GM06990 (cell line): ENCODE data around the gene SNRNP70.
A peak's percentile ranks its signal among the peaks of the same experiment; 100 is the strongest.

Experiments used
- DNase-seq: peaks from one replicate; pipeline ENCODE4 v3.0.0-alpha.2; 2011; ENCODE audit not compliant: insufficient read length; ENCODE audit errors: extremely low read depth
- H3K27me3 ChIP-seq: replicated peaks from 2 replicates; pipeline ENCODE4 v1.6.0; 2011; ENCODE audit warnings: low read length; ENCODE audit not compliant: control insufficient read depth, insufficient read depth
- H3K36me3 ChIP-seq: 2 replicates; pipeline ENCODE4 v1.5.1; 2011; ENCODE audit warnings: low read length; ENCODE audit not compliant: control insufficient read depth, insufficient read depth
- H3K4me3 ChIP-seq: replicated peaks from 2 replicates; pipeline ENCODE4 v1.5.1; 2011; ENCODE audit warnings: low read depth, mild to moderate bottlenecking, control low read depth, low read length
- CTCF ChIP-seq: IDR thresholded peaks from 2 replicates; pipeline ENCODE4 v1.5.1; 2011; ENCODE audit warnings: low read length, control low read depth, mild to moderate bottlenecking, inconsistent platforms; ENCODE audit not compliant: insufficient read depth, poor library complexity, severe bottlenecking

The SNRNP70 gene

DNA sequence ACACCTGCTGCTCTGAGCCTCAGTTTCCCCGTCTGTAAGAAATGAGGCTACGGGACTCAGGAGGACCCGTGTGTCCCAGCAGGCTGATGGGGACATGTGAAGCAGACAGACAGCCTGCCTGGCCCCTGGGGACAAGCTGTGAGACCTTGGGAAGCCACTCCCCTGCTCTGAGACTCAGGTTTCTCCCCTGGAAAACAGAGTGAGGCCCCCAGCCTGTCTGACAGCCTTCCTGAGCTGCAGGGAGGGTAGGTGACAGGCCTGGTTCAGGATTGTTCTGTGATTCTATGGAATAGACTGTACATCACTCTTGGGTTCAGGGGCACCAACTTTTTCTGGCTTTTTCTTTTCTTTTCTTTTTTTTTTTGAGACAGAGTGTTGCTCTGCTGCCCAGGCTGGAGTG is 17.7 kb upstream of the SNRNP70 start:
- DNase-seq, result no peak
- Histone ChIP-seq H3K4me3 (no peak overlapping the region), H3K27me3 (no peaks in the 10 kb centered on the region; the same call in 1 of the 2 replicates), H3K36me3 (no peaks in the 10 kb centered on the region)
- TF ChIP-seq CTCF, result no peak

DNA sequence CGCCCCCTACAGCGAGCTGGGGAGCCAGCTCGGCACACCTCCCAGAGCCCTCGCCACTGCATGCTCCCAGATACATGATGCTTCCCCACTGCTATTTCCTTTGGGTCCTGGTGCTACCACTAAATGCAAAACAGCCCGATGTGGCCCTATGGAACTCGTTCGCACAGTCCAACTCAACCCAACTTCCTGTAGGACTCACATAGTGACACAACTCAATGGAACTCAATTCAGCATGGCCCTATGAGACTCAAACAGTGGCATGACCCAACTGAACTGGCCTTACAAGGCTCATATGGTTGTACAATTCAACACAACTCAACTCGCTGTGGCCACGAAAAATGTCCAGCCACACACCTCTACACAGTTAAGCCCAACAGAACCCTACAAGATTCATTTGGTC is 16.2 kb upstream of the SNRNP70 start:
- Histone ChIP-seq H3K4me3 (no peak overlapping the region), H3K27me3 (no peaks in the 10 kb centered on the region; the same call in 1 of the 2 replicates), H3K36me3 (no peaks in the 10 kb centered on the region)
- TF ChIP-seq CTCF, result no peak
- no peak for DNase-seq

- no peak for TF ChIP-seq CTCF
- no peak for DNase-seq
- Histone ChIP-seq H3K27me3 (no peaks in the 10 kb centered on the region; the same call in 1 of the 2 replicates), H3K4me3 (no peak overlapping the region), H3K36me3 (no peaks in the 10 kb centered on the region)
Observed at GRCh38 chr19:49070416-49070815, 14.8 kb upstream of the SNRNP70 start.

- no peak overlapping the region for H3K4me3 ChIP-seq
- no peak for TF ChIP-seq CTCF
Observed at GRCh38 chr19:49071860-49072547, 13.2 kb upstream of the SNRNP70 start.

GRCh38 chr19:49073514-49074378 is 11.5 kb upstream of the SNRNP70 start:
- Histone ChIP-seq H3K4me3 (no peak overlapping the region), H3K36me3 (no peaks in the 10 kb centered on the region), H3K27me3 (no peaks in the 10 kb centered on the region)
- DNase-seq, result no peak
- TF ChIP-seq CTCF, result peak; percentile 46

More at GRCh38 chr19:49071860-49072547, 13.2 kb upstream of the SNRNP70 start:
- H3K27me3 ChIP-seq, result no peaks in the 10 kb centered on the region
- DNase-seq, result no peak
- H3K36me3 ChIP-seq, result no peaks in the 10 kb centered on the region
